EH (cell line): Measurements from ENCODE around the gene CLTCL1.
"Not testable (repeated sequence)": the region's sequence is repeated elsewhere in the genome, so short reads cannot be mapped to it uniquely, and the experiment has no call there.

ENCODE experiments used
- DNase-seq: peaks from one replicate; pipeline ENCODE4 v3.0.0-alpha.2; 2015; ENCODE audit warnings: low read depth

The CLTCL1 gene

DNA sequence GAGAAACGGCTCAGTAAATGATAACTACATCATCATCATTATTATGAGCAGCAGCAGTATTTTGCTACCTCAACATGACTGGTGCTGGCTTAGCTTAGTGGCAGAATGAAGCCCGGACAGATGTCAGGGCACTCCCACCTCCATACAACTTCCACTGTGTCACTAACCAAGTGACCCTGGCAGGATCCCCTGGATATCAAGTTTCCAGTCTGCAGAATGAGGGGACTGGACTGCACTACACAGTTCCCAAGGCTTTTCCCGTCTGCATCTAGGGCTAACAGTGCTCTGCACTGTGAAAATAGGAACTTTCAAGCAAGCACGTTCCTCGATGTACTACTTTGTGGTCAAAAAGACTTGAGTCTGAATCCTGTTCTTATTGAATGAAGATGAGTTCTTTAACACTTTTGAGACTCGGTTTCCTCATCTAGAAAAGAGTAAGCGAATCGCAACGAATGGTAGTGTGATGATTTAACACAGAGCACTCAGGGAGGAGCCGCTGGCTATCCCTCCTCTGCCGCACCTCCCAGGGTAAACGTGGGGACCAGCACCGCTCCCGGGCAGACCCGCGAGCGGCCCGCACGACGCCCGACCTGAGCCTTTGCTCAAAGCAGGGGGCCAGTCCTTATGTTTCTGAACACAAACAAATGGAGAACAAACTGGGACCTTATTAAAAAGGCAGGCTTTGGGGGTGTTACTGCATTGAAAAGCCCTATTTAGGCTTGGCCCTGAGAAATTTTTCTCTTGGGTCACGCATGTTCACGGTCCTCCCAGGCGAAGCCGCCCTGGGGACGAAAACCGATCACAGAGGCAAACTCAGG lies 910 bp downstream of the CLTCL1 start:
- DNase-seq, result peak; percentile 21

DNA sequence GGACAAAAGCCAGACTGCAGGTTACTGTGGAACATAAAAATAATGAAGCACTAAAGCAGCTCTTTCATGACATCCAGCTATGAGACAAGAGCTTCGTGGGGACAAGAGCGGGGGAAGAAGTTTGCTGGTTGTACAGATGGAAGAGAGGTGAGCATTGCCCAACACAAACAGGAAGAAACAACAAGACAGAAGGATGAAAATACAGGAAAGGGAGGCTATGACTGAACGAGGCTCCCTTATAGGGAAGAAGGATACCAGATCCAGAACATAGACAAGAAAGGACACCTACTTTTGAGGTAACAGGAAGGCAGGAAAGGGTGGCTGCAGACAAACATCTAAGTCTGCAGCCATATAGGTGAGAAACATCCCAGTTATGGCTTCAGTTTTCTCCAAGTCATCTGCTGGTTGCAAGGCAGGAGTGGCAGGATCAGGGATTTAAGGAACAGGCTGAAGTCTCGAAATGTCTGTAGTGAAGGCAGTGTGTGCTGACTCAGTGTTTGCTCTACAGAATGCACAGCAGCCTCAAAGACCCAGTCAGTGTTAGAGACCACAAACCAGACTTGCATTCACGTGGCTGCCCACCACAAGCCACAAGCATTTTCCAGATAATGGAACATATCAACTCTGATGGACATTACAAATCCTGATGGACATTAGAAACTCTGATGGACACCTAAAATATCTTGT lies 1.9 kb downstream of the CLTCL1 start:
- DNase-seq, result peak; percentile 76

- peak; percentile 89 for DNase-seq
Observed at GRCh38 chr22:19287889-19288288, 3.6 kb downstream of the CLTCL1 start.

DNA sequence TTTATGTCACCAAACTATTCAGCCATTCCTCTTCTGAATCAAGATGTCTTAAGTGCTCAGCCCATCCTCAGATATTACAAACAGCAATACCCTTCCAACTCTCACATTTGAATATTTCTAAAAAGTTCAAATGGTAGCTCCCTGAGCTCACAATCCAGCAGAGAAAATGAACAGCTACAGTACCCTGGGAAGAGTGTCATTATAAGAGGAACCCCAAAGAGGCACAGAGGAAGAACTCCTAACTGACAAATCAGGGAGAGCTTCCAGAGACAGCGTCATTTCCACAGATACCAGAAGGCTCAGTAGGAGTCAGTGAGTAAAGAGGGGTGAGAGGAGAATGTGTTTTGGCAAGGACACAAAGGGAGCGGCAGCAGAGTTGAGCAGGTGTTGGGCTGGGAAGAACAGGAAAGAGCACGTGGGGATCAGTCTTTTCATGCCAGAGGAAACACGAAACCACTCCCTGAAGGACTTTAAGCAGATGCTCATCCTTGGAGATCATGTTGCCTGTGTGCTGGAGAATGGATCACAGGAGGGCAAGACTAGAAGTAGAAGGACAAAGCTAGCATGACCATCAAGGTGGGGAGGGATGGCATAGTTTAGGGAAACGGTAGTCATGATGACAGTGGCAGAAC lies 4.3 kb downstream of the CLTCL1 start:
- peak; percentile 62 for DNase-seq

GRCh38 chr22:19285831-19286230 lies 5.7 kb downstream of the CLTCL1 start:
- DNase-seq, result peak; percentile 37

- not testable (repeated sequence) for DNase-seq
Observed at GRCh38 chr22:19279143-19279542, 12.4 kb downstream of the CLTCL1 start.

GRCh38 chr22:19277785-19278184 lies 13.7 kb downstream of the CLTCL1 start:
- DNase-seq, result no peak

DNA sequence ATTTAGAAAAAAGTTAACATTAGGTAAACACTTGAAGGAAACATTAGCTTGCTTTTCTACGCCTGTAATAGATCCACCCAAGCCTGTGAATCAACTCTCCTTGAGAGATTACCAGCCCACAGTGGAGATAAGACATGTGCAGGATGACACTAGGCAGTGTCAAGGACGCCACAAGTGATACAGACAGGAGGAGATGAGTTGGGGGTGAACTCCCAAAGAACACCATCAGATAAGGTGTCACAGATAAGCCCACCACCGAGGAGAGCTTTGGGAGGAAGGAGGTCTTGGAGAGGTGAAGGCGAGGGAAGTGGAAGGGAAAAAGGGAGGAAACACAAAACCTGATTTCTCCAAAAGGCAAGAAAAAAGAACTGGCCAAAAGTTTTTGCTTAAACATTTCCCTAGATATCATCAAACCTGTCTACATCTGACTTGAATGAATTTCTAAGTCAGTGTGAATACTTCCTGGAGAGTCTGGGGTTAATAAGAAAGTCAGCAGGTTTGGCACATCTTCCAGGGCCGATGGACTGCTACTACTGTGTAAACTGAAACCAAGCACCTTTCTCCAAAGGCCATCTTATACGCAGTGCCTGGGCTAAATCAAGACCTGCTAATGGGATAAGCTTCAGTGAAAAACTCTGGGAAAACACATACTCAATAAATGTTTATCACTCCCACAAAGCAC lies 15.5 kb downstream of the CLTCL1 start:
- no peak for DNase-seq

- no peak for DNase-seq
Observed at GRCh38 chr22:19275513-19275912, 16.0 kb downstream of the CLTCL1 start.

- no peak for DNase-seq
Observed at GRCh38 chr22:19275104-19275503, 16.4 kb downstream of the CLTCL1 start.

DNA sequence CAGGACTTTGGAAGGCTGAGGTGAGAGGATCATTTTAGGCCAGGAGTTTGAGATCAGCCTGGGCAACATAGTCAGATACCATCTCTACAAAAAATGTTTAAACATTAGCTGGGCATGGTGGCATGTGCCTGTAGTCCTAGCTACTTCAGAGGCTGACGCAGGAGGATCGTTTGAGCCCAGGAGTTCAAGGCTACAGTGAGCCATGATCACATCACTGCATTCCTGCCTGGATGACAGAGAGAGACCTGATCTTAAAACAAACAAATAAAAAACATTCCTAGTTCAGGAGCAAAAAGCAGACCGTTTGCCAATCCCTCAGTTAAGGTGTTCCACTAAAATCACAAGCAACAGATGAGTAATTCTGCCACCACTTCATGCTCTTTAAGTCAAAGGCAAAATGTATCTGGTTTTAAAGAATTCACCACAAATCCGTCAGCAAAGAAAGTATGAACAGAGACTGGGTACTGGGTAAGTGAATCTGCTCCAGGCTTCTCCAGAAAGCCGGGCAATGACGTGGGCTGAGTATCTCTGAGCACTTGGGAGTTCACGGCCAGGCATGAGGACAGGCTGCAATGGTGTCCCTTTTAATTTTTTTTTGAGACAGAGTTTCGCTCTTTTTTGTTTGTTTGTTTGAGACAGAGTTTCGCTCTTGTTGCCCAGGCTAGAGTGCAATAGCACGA lies 19.5 kb downstream of the CLTCL1 start:
- DNase-seq, result peak; percentile 63

DNA sequence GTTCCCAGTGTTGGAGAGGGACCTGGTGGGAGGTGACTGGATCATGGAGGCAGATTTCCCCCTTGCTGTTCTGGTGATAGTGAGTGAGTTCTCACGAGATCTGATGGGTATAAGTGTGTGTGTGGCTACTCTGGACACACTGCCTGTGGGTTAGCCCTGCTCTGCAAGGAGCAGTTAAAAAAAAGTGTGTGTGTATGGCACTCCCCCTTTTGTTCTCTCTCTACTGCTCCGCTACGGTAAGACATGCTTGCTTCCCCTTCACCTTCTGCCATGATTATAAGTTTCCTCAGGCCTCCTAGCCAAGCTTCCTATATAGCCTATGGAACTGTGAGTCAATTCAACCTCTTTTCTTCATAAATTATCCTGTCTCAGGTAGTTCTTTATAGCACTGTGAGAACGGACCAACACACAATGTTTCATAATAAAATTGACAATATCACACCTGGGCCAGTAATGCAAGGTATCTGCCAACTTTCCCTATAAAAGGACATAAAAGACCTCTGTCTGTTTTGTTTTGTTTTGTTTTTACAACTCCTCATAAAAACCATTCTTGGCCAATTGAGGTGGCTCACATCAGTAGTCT lies 20.2 kb downstream of the CLTCL1 start:
- no peak for DNase-seq

DNA sequence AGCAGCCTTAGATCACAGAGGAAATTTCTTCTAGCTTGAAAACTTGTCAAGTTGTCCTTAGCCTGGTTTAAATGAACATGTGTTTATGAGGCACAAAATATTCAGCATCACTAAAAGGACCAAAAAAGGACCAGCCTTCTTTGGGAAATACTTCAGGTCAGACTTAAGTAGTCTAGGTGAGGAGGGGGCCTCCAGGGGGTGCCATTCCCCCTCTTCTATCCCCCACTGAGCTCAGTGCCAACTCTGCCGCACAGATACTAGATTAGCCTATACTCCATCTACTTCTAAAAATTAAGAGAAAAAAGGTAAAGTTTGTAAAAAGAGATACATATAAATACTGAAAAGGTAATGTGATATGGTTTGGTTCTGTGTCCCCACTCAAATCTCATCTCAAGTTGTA lies 20.6 kb downstream of the CLTCL1 start:
- DNase-seq, result no peak

DNA sequence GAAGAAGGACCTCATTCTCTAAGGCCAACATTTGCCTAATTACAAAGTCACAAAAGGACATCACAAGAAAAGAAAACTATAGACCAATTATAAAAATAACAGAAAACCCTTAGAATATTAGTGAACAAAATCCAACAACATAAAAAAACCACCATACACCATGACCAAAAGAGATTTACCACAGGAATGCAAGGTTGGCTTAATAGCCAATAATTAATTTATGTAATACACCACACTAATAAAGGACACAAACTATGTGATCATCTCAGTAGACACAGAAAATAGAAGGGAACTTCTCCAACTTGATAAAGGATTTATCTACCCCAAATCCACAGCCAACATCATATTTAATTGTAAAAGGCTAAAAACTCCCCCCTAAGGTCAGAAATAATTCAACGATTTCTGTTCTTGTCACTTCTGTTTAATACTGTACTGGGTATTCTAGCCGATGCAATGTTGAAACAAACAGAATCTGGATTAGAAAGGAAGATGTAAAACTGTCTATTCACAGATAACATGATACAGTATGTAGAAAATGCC lies 24.9 kb downstream of the CLTCL1 start:
- DNase-seq, result no peak

GRCh38 chr22:19265779-19266178 lies 25.7 kb downstream of the CLTCL1 start:
- DNase-seq, result no peak

DNA sequence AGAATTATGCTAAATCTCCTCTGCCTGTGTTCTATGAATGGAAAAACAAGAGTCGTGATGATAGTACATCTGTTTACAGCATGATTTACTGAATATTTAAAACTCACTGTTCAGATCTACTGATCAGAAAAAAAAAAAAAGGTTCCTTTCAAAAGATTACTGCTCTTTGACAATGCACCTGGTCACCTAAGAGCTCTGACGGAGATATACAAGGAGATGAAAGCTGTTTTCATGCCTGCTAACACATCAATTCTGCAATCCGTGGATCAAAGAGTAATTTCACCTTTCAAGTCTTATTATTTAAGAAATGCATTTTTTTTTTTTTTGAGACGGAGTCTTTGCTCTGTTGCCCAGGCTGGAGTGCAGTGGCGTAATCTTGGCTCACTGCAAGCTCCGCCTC lies 30.7 kb downstream of the CLTCL1 start:
- DNase-seq, result no peak

GRCh38 chr22:19260194-19260593 lies 31.3 kb downstream of the CLTCL1 start:
- no peak for DNase-seq

- not testable (repeated sequence) for DNase-seq
Observed at GRCh38 chr22:19258968-19259288, 32.6 kb downstream of the CLTCL1 start.

DNA sequence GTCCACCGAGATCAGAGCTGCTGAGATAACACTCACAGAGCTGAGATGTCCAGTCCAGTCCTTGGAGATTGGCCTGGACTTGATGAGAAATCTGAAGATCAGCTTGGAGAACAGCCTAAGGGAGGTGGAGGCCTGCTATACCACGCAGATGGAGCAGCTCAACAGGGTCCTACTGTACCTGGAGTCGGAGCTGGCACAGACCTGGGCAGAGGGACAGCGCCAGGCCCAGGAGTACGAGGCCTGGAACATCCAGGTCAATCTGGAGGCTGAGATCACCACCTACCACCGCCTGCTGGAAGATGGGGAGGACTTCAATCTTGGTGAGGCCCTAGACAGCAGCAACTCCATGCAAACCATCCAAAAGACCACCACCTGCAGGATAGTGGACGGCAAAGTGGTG lies 33.1 kb downstream of the CLTCL1 start:
- DNase-seq, result no peak

- not testable (repeated sequence) for DNase-seq
Observed at GRCh38 chr22:19256362-19256761, 35.2 kb downstream of the CLTCL1 start.

- DNase-seq, result no peak
Observed at GRCh38 chr22:19253143-19253542, 38.4 kb downstream of the CLTCL1 start.
